Measurements from ENCODE around the gene PHF12. TPM values are rescaled to one million over a fixed set of nuclear protein-coding genes. Genes with fewer than 3 reads are reported as not detected.

PHF12 gene
- total RNA-seq, 4 donors from 2014 or later = 27.8 to 44.5 (median 36.7) TPM

GRCh38 chr17:28917465-28917864 is 33.9 kb downstream of the PHF12 start:
- TF ChIP-seq EP300 (IDR thresholded peaks at IDR 0.05) (no peak), POLR2AphosphoS5 (IDR thresholded peaks at IDR 0.05) (no peak), CTCF (IDR thresholded peaks at IDR 0.05) (no peak), POLR2A (IDR thresholded peaks at IDR 0.05; ENCODE audit: low read depth) (no peak)
- Histone ChIP-seq H3K27me3 (peaks cover 0 to 3% (median 0%) of the 10 kb centered on the region in 4 donors), H3K4me3 (no peak overlapping the region), H3K36me3 (peaks cover 63 to 100% (median 94%) of the 10 kb centered on the region in 4 donors), H3K27ac (replicated peaks in 1 of 4) (peak overlapping the region in 2 of 4 donors; percentile 9 to 28), H3K4me1 (peaks cover 0 to 13% (median 2%) of the 10 kb centered on the region in 4 donors), H3K9me3 (no peaks in the 10 kb centered on the region)
- DNase-seq (ENCODE audit: extremely low spot score) = no peak
- intact Hi-C loops (cut with DNase I) = loop anchor here (5.0 kb wide), 1 partner anchor 155 kb away; no protein-coding TSS in a partner anchor
- WGBS = 67% methylated on average over 1 of the region's 5 CpGs

GRCh38 chr17:28917029-28917428 is 34.3 kb downstream of the PHF12 start:
- Histone ChIP-seq H3K36me3 (peaks cover 68 to 100% (median 96%) of the 10 kb centered on the region in 4 donors), H3K9me3 (no peaks in the 10 kb centered on the region), H3K27me3 (peaks cover 0 to 3% (median 0%) of the 10 kb centered on the region in 4 donors), H3K27ac (replicated peaks in 1 of 4) (peak overlapping the region in 1 of 4 donors; percentile 28), H3K4me1 (peaks cover 0 to 13% (median 2%) of the 10 kb centered on the region in 4 donors), H3K4me3 (no peak overlapping the region)
- intact Hi-C loops (cut with DNase I) = loop anchor here (5.0 kb wide), 1 partner anchor 155 kb away; no protein-coding TSS in a partner anchor
- no peak for DNase-seq (ENCODE audit: extremely low spot score)
- WGBS = 79% methylated on average over 12 of the region's 12 CpGs
- TF ChIP-seq CTCF (IDR thresholded peaks at IDR 0.05) = no peak

GRCh38 chr17:28916302-28916934 is 34.9 kb downstream of the PHF12 start:
- Histone ChIP-seq H3K36me3 (peaks cover 74 to 100% (median 98%) of the 10 kb centered on the region in 4 donors), H3K27ac (replicated peaks in 1 of 4) (peak overlapping the region in 1 of 4 donors; percentile 14), H3K27me3 (peaks cover 0 to 3% (median 0%) of the 10 kb centered on the region in 4 donors), H3K4me3 (no peak overlapping the region), H3K4me1 (peaks cover 0 to 13% (median 2%) of the 10 kb centered on the region in 4 donors), H3K9me3 (no peaks in the 10 kb centered on the region)
- no peak for DNase-seq (ENCODE audit: extremely low spot score)
- 49% methylated on average over 6 of the region's 6 CpGs for WGBS
- no peak for TF ChIP-seq EP300 (IDR thresholded peaks at IDR 0.05)
- peak in 1 of 2 donors; percentile 29 for TF ChIP-seq POLR2AphosphoS5 (IDR thresholded peaks at IDR 0.05)
- no peak for TF ChIP-seq POLR2A (IDR thresholded peaks at IDR 0.05; ENCODE audit: low read depth)
- TF ChIP-seq CTCF (IDR thresholded peaks at IDR 0.05) = peak; percentile 62 to 71 (median 64)
- intact Hi-C loops (cut with DNase I) = loop anchor here (5.0 kb wide), 1 partner anchor 154 kb away; no protein-coding TSS in a partner anchor

GRCh38 chr17:28912938-28913333 is 38.4 kb downstream of the PHF12 start:
- Histone ChIP-seq H3K4me1 (peaks cover 12 to 29% (median 17%) of the 10 kb centered on the region in 4 donors), H3K36me3 (peaks cover 68 to 100% (median 94%) of the 10 kb centered on the region in 4 donors), H3K4me3 (no peak overlapping the region), H3K27me3 (peaks cover 0 to 3% (median 0%) of the 10 kb centered on the region in 4 donors), H3K9me3 (no peaks in the 10 kb centered on the region), H3K27ac (replicated peaks in 1 of 4) (no peak overlapping the region)
- no peak for DNase-seq (ENCODE audit: extremely low spot score)
- TF ChIP-seq EP300 (IDR thresholded peaks at IDR 0.05) = no peak
- TF ChIP-seq POLR2A (IDR thresholded peaks at IDR 0.05; ENCODE audit: low read depth) = no peak
- TF ChIP-seq CTCF (IDR thresholded peaks at IDR 0.05) = no peak
- no peak for TF ChIP-seq POLR2AphosphoS5 (IDR thresholded peaks at IDR 0.05)
- intact Hi-C loops (cut with DNase I) = loop anchor here (5.0 kb wide), 2 partner anchors 34 to 266 kb away; partner anchors contain the start of gene BLTP2
- WGBS = 94% methylated on average over 6 of the region's 6 CpGs
